PFSK-1 (cell line): ENCODE results near the gene PLCXD3.

Experiments
- POLR2AphosphoS5 ChIP-seq: IDR thresholded peaks from 2 replicates; pipeline ENCODE4 v1.6.1; 2012; ENCODE audit warnings: low read depth, mild to moderate bottlenecking, control low read depth, low read length, moderate library complexity
- REST ChIP-seq, 2 experiments: IDR thresholded peaks; 2 replicates each; pipeline versions ENCODE4 v1.6.1 to v1.8.0; 2011 to 2012; ENCODE audit warnings: low read depth in 2 of 2, low read length in 2 of 2, control low read depth in 1 of 2, inconsistent platforms in 1 of 2, mild to moderate bottlenecking in 1 of 2, moderate library complexity in 1 of 2; ENCODE audit not compliant: insufficient read depth in 1 of 2
- SIN3A ChIP-seq: IDR thresholded peaks from 2 replicates; pipeline ENCODE4 v1.6.1; 2012; ENCODE audit warnings: mild to moderate bottlenecking, low read length, moderate library complexity, borderline replicate concordance; ENCODE audit not compliant: insufficient read depth
- TAF1 ChIP-seq: IDR thresholded peaks from 2 replicates; pipeline ENCODE4 v1.6.1; 2012; ENCODE audit warnings: low read length, control low read depth, borderline replicate concordance; ENCODE audit not compliant: insufficient read depth

GRCh38 chr5:41364346-41364745 is 146.1 kb downstream of the PLCXD3 start:
- TF ChIP-seq POLR2AphosphoS5 (no peak), REST (IDR thresholded peaks at IDR 0.05; ENCODE audit: insufficient read depth in 1 of 2, low read depth in 2 of 2, low read length in 2 of 2) (no peak), SIN3A (no peak), TAF1 (no peak)
